Inflammatory macrophage (primary cell): Measurements from ENCODE around the gene ADAT3.

Experiments
- DNase-seq, 2 donors: peaks; one replicate each; pipeline ENCODE4 v3.0.0-alpha.2; 2020 to 2022
- total RNA-seq, 18 experiments: gene quantifications; one replicate each; lab custom pipeline; 2026; ENCODE audit warnings: mixed read lengths in 6 of 18, inconsistent platforms in 2 of 18; lab: John Stamatoyannopoulos, UW

Gene ADAT3
- total RNA-seq: 0.21 to 4.5 (median 1.1) reads per million in 18 experiments

DNA sequence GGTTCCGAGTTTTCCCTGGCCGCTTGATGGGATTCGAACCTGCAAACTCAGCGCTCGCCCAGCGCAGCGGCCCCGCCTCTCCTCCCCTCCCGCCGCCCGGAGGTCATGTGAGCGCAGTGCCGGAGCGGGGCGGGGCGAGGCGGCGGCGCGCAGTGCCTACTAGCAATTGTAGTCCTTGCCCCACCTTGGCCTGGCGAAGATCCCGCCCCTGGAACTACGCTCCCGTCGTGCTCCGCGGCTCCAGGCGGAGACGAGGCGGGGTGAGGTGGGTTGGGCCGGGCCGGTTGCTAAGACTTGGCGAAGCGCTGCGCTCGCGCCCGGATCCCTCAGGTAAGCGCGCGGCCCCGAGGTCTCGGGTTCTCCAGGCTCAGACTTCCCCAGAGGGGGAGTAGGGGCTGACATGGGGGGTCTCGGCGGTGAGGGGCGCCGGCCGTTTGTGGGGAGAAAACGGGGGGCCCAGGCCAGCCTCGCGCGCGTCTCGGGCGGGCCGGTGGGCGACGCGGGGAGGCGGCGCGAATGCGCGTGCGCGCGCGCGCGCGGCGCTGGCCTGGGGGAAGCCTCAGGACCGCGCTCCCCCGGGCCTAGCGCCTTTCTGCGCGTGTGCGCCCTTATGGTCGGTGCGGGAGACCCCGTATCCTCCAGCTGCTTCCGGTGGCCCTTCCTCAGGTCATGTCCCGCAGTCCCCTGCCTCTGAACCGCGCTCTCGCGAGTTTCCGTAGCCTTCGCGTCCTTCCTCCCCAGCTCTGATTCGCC is at the start of gene ADAT3, which contains the start of gene SCAMP4:
TSS of gene ADAT3 (plus strand) at position 290 of the 753 bp plus-strand sequence. CDS start 6,649 bp downstream, outside the sequence.
TSS of gene SCAMP4 (plus strand) at position 290 of the 753 bp plus-strand sequence. CDS start 9,621 bp downstream, outside the sequence.
- DNase-seq: peak; percentile 98 to 99

DNA sequence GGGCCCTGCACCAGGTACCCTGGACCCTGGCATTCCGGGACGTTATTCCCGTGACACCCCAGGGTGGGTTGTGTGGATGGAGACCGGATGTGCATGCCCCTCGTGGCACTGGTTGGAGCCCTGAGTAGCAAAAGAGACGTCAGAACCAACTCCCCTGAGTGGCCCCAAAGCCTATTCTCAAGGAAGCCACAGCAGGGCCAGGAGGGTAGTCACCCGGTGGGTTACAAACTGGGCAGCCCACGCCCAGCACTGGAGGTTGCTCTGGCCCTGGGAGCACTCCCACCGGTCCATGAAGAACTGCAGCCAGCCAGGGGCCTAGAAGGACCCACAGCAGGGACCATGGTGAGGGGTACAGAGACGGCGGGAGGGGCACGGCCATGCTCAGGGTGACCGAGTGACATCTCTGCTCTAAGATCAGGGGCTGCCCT is 49.4 kb upstream of the ADAT3 start:
- DNase-seq: peak; percentile 45 to 73

DNA sequence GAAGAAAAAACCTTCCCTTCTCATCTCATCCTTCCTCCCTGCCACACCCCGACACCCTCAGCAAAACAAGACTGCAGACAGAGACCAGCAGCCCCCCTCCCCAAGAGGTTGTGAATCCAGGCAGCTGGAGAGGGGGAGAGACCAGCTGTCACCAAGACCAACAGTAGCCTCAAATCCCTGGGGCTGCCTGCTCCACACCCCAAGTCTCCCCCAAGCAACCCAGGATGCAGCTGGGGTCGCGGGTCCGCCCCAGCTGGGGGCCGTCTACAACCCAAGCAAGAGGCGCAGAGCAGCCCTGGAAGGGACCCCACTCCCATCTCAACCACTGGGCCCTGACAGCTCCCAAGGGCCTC is 48.9 kb upstream of the ADAT3 start:
- DNase-seq: no peak

DNA sequence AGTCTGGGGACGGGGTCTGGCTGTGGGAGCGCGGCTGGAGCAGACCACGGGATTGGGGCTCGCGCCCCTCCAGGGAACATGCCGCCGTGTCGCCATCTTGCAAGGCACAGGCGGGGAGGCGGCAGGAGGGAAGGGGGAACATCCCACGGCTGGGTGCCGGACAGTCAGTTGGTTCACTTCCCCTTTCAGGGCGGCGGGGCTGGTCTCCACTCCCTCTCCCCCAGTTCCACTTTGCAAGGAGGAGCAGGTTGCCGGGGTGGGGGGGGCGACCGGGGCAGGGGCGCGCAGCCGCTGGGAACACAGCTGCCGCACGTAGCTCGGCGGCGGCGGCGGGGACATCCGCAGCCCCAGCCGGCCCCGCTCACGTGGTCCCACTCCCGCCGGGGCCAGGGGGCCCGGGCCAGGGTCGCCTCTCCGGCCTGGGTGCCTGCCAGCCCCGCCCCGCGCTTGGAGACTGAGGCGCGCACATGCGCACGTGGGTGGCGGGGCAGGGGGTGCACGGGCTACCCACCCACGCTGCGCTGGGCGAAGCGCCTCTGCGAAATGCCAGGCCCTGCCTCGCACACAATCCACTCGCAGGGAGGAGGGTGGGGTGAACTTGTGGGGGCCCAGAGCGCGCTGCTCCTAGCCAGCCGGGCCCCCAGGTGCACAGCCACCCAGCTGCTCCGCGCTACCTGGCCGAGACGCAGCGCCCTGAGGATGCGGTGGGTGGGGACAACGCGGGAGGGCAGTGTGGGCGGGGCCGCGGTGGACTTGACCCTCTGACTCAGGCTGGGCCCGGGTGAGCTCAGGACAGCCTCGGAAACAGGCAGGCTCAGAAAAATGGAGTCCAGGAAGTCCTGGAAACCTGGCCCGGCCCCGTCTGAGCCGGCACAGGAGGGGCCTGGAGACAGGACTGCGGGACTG is 48.2 kb upstream of the ADAT3 start:
- DNase-seq: peak; percentile 91 to 92

DNA sequence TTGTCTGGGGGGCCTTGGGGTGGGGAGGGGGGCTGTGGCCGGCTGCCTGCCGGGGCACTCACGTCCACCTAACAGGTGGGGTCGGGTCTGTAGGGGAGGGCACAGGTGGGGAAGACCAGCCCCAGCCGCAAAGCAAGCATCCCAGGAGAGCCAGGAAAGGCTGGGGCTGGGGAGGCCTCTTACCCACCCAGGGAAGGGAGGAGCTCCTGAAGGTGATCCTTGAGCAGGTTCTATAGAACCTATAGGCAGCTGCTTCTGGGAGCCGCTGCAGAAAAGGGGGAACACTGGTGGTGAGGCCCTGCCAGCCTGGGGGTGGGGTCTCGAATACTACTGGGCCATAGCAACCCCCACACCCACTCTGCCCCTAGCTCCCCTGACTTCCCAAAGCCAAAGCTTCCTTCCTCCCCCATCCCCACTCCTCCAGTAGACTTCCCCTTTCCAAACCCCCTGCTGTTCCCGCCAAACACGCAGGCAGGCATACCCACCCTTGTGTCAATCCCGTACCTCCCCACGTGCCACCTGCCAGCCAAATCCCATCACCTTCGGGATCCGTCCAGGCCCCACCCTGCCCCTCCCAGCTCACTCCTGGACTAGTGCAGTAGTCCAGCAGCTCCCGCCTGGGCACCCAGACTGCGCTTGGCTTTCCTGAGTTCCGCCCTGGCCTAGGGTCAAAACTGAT is 47.4 kb upstream of the ADAT3 start:
- peak; percentile 50 to 76 for DNase-seq

DNA sequence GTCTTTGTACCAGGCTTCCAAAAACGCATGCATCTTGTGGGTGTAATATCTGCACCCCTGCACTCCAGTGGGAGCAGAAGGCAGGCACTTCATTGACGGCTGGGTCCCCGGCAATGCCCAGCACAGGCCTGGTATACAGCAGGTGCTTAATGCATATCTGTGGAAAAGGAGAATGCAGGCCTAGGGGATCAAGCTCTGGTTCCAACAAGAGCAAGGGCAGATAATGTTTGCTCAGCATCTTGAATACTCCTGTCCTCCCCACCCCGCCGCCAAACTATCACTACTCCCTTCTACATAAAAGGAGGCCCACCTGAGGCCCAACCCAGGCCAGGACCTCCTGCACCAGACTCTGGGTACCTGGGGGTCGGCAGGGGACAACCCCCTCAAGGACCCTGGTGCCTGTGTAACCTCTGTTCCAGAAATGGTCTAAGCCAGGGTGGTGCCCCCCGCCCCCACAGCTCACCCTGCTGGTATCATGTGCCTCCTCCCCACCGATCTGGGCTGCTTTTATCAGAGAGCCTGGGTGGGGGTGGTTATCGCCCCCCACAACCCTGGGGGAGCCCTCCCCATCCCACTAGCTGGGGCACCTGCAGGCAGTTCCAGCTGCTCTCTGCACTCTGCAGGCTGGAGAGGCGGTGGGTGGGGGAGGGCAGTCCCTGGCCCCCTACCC is 46.7 kb upstream of the ADAT3 start:
- no peak for DNase-seq

DNA sequence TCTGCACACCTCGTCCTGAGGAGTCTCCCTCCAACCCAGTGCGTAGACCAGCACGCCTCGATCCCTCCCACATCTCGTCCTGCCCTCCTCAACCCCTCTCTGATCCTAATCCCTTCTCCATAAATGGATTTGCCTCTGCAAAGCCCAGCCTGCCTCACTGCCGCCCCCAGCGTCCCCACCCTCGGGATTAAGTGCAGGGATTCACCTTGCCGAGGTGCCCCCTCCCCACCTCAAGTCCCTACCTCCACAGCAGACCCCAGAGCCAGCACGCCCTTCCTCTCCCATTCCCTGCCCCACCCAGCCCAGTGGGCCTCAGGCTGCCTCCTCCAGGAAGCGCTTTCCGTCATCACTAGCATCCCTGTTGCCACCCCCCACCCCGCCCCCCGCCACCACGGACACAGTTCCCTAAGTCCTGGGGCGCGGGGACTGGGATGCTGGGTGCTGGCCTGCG is 45.8 kb upstream of the ADAT3 start:
- no peak for DNase-seq

DNA sequence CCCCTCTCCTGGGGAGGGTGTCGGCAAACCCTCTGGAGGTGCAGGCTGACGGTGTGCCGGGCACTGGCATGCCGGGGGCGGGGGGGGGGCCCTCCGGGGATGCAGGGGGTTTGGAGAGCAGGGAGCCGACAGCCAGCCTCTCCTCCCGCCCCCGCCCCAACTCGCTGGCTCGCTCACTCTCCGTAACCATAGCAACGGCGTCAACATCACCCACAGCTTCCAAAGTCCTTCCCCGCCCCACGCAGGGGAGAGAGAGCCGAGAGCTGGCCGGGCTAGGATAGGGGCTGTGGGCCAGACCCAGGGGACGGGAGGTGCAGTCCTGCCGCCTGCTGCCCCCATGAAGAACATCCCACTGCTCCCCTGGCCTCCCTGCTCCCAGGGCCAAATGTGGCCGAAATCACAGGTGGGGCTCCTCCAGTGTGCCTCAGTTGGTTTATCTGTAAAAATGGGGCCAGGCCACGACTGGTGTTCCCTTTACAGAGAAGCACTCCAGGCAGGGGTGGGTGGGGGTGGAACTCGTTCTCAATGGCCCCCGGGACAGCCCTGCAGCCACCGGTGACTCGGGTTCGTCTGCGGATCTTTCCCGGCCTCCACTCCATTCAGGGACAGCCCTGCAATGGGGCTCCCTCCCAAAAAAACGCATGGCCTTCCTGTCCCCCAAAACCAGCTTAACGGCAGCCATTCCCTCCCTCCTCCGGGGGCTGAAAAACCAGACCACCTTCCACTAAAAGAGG is 45.0 kb upstream of the ADAT3 start:
- DNase-seq: peak; percentile 35 to 75

DNA sequence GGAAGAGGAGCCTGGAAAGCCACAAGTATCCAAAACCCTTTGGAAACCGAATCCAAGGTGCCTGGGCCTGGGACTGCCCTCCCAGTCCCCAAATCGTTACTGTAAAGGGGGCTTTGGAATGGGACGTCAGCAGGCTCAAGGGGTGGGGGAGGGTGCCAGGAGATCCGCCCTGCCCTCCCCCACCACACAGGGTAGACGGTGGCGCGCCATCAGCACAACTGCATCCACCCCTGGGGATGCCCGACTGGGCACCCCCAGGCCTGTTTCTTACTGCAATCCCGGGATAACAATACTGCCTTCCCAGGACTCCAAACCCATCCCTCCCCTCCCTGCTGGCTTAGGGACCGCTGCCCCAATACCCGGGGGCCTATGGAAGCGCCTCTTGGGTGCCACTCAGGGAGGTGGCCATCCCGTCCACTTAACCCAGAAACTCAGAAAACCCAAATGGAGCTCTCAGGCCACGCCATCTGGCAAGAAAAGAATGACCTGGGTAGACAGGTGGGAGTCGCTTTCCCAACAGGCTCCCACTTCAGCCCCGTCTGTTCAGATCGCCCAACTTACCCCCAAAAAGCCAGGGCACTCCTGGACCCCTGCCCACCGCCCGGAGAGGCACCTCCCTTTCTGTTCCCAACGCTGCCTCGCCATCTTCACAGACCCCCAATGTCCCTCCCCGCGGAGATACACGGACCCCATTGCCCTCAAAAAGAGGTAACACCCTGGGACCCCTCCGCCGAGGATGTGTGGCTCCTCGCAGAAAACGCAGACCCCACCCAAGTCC is 44.2 kb upstream of the ADAT3 start:
- DNase-seq: no peak

DNA sequence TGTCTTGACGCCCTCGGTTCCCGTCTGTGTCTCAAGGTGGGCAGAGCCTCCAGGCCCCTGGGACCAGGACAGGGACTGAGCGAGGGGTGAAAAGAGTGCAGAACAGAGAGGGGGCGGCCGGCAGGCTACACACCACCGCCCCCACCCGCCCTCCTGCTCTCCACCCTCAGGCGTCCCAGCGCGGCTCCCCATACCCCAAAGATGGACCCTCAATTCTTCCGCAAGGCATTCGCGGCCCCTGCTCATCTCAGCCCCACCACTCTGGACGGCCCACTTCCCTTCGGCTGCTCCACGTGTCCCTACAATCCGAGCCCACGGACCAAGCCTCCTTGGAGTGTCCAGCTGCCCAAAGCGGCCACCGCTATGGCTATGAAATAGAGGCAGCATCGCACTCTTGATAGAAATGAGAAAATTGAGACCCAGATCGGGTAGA is 43.6 kb upstream of the ADAT3 start:
- no peak for DNase-seq

DNA sequence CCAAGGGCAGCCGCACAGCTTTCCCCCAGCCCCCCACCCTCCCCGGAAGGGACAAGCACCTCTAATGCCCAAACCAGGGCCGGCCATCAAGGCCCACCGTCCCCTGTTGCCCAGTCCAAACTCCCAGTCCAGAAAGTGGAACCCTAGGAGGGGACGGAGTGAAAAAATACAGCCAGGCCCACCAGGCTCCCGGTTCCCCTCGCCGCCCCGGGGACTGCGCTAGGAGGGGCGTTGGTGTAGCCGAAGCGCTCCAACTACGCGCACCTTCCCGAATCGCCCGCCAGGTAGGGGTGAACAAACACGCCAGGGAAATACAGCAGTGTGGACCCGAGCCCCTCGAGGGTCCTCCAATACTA is 43.2 kb upstream of the ADAT3 start:
- DNase-seq: no peak

DNA sequence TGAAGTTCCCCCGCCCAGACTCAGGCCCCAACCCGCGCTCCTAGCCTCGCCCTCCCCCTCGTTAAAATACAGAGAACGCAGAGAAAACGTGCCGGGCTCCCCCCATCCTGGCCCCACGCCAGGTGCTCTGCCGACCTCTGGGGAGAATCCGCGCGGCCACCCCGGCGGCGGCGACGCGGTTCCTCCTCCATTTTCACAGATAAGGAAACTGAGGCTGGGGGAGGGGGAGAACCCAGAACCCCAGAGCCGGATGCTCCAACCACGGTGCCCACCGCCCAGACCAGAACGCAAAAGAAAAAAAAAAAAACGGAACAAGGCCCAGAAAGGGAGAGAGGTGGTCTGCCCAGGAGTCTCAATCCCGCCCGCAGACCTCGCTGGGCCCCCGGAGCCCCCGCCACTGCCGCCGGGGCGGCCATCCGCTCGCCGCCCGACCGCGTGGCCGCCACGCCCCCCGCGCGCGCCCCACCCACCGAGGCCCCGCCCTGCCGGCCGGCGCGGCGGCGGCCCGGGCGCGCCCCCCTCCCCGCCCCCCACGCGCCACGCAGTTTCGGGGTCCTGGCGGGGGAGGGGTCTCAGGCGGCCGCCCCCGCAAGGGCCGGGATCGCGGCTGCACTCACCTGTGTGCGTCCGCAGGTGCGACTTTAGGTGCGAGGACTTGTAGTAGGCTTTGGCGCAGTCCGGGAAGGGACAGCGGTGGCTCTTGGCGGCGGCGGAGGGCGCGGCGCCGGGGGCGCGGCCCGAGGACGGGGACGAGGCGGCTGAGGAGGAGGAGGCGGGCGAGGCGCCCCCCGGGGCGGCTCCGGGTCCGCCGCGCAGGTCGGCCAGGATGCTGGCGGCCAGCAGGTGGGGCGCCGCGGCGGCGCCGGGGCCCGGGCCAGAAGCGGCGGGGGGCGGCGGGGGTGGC is 42.5 kb upstream of the ADAT3 start:
- peak in 1 of 2 donors; percentile 50 for DNase-seq

DNA sequence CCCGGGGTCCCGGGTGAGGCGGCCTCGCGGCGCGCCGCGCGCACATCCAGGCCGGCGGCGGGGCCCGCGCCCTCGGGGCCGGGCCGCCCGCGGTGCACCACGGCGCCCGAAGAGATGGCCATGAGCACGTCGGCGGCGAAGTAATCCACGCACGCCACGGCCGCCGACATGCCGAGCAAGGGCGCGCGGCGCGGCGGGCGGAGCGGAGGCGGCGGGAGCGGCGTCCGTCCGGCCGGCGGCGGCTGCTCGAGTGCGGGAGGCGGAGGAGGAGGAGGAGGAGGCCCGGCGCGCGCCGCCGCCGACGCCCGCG is 41.9 kb upstream of the ADAT3 start, which contains the start of gene KLF16:
TSS of gene KLF16 (minus strand) at position 252 of the 310 bp plus-strand sequence. CDS start at position 170, 82 bp downstream.
- no peak for DNase-seq

DNA sequence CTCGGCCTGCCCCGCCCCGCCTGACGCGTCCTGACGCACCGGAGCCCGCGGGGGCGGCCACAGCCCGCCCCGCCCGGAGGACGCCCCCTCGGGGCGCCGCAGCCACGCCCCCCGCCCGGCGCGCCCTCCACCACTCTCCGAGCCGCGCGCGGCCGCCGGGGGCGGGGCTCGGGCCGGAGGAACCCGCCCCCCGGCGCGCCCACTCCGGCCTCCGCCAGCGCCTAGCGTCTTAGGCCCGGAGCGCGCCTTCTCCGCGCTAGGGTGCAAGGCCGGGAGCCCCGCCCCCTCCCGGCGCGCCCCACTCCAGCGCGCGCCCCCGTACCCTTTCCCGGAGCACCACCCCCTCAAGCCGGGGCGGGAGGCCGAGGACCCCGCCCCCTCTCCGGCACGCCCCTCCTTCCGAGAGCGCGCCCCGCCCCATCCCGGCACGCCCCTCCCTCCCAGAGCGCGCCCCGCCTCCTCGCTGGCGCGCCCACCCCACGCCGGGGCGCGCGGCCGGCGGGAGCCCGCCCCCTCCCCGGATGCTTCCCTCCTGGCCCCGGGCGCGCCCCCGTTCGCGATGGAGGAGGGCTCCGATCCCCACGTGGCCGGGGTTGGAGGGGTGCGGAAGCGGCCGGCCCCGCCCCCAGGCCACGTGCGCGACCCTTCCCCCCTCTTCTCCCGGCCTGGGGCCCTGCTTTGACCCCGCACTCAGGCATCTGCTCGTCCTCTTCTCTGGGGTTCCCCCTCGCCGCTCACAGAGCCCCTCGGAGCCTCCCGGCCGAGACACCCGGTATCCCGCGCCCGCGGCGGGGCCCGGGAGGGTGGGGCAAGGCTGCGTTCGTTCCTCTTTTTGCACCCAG is 41.3 kb upstream of the ADAT3 start:
- DNase-seq: peak; percentile 92 to 96

DNA sequence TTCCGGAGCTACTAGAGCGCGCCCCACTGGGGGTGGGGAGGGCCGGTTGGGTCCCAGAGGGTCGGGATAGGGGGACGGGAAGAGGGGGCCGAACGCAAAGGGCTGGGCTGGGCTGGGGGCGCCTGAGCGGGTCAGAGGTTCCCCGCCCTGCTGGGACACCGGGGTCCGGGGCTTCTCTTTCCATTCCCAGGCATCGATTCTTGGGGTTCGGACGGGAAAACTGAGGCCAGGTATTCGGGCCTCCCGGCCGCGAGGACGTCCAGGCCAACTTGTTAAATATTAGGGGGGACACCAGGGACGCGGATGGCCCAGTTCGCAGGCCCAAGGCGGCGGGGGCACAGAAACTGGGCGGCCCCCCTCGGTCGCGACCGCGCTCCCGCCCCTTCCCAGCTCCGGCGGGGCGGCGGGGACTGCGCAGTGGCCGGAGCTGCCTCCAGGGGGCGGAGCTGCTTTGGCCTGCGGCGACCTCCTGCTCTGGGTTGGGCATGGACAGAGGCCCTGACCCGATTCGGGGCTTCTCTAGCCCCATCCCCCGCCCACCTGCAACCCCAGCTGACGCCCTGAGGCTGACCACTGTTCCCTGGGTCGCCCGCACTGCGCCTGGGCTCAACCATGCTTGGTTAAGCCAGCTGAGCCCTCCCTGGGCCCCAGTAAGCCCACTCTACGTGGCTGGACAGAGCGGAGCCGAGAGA is 40.6 kb upstream of the ADAT3 start:
- peak; percentile 71 to 78 for DNase-seq

DNA sequence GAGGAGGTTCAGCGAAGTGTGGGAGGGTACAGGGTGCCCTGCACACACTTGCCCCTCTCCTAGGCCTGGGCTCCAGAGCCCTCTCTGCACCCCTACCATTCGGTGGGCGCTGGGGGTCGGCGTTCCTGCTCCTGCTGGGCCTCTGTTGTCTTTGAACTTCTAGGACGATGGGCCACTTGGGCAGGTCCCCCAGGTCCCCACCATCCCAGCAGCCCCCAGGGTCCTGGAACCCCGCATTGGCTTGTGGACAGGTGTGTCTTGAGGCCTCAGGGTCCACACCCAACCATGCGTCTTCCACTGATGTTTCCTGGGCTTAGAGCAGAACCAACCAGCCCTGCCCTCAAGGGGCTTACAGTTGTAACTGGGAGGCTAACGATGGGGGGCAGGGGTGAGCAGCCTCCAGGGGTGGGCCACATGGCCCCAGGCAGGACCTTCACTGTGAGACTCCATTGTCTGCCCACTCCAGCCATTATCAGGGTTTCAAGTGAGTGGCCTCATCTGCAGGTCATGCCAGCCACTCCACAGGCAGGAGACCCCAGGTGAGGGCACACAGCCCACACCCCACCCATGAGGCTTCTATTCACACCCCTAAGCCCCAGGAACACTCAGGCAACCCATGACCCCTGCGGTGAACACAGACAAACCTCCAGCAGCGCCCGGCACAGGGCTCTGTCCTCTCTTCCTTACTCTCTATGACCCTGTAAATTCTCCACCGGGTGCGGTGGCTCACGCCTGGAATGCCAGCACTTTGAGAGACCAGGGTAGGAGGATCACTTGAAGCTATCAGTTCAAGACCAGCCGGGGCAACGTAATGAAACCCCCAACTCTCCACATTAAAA is 39.8 kb upstream of the ADAT3 start:
- DNase-seq: no peak
